G401 (cell line): Measurements from ENCODE around the gene REV1. TPM values are rescaled to one million over a fixed set of nuclear protein-coding genes. Genes with fewer than 3 reads are reported as not detected.
"Not testable (repeated sequence)": the region's sequence is repeated elsewhere in the genome, so short reads cannot be mapped to it uniquely, and the experiment has no call there.

Experiments
- DNase-seq: peaks from one replicate; pipeline ENCODE4 v3.0.0-alpha.2; 2015; ENCODE audit warnings: low spot score
- in situ Hi-C: cut with HindIII; loops from 2 replicates; pipeline ENCODE4 v1.10.0; 2016; ENCODE audit warnings: low sequenced_read_pairs, mixed read lengths
- total RNA-seq: library from RNA; depleted of rRNA; stranded (reverse); fragments of >200 nt; shearing (Covaris generic); gene quantifications from 2 replicates; pipeline ENCODE4 v1.2.3, GENCODE V29; 2014

Gene REV1
- total RNA-seq, 1 experiment from 2014 or later: 23.5 TPM

GRCh38 chr2:99489063-99489760 lies 605 bp downstream of the REV1 start:
- in situ Hi-C loops: no loop called here

GRCh38 chr2:99488539-99489062 lies 1.2 kb downstream of the REV1 start:
- peak; percentile 41 for DNase-seq

More at GRCh38 chr2:99489063-99489760, 605 bp downstream of the REV1 start:
- DNase-seq: peak; percentile 68

GRCh38 chr2:99487906-99488305 lies 1.9 kb downstream of the REV1 start:
- in situ Hi-C loops: no loop called here
- no peak for DNase-seq

More at GRCh38 chr2:99488539-99489062, 1.2 kb downstream of the REV1 start:
- in situ Hi-C loops: no loop called here

GRCh38 chr2:99485824-99486223 lies 4.0 kb downstream of the REV1 start:
- in situ Hi-C loops: no loop called here
- no peak for DNase-seq

- DNase-seq: no peak
- in situ Hi-C loops: no loop called here
Measured at GRCh38 chr2:99485411-99485810, 4.4 kb downstream of the REV1 start.

GRCh38 chr2:99484205-99484604 lies 5.6 kb downstream of the REV1 start:
- peak; percentile 25 for DNase-seq
- in situ Hi-C loops: no loop called here

- no peak for DNase-seq
- in situ Hi-C loops: no loop called here
Measured at GRCh38 chr2:99481941-99482340, 7.9 kb downstream of the REV1 start.

- in situ Hi-C loops: no loop called here
- DNase-seq: no peak
Measured at GRCh38 chr2:99481527-99481926, 8.3 kb downstream of the REV1 start.

GRCh38 chr2:99480390-99480789 lies 9.4 kb downstream of the REV1 start:
- in situ Hi-C loops: no loop called here
- no peak for DNase-seq

GRCh38 chr2:99478632-99479031 lies 11.2 kb downstream of the REV1 start:
- no peak for DNase-seq
- in situ Hi-C loops: no loop called here

GRCh38 chr2:99477054-99477453 lies 12.8 kb downstream of the REV1 start:
- DNase-seq: no peak
- in situ Hi-C loops: no loop called here

GRCh38 chr2:99476629-99477028 lies 13.2 kb downstream of the REV1 start:
- no peak for DNase-seq
- in situ Hi-C loops: no loop called here

- in situ Hi-C loops, DNase-seq: not testable (repeated sequence)
Measured at GRCh38 chr2:99475095-99475494, 14.7 kb downstream of the REV1 start.

GRCh38 chr2:99473518-99474083 lies 16.2 kb downstream of the REV1 start:
- in situ Hi-C loops: no loop called here
- no peak for DNase-seq

- DNase-seq: no peak
- in situ Hi-C loops: no loop called here
Measured at GRCh38 chr2:99472600-99472960, 17.2 kb downstream of the REV1 start.

- in situ Hi-C loops: no loop called here
- no peak for DNase-seq
Measured at GRCh38 chr2:99471654-99472599, 17.9 kb downstream of the REV1 start.

- no peak for DNase-seq
- in situ Hi-C loops: no loop called here
Measured at GRCh38 chr2:99470957-99471356, 18.9 kb downstream of the REV1 start.

- in situ Hi-C loops, DNase-seq: not testable (repeated sequence)
Measured at GRCh38 chr2:99470459-99470858, 19.4 kb downstream of the REV1 start.

GRCh38 chr2:99469394-99469793 lies 20.4 kb downstream of the REV1 start:
- DNase-seq: no peak
- in situ Hi-C loops: no loop called here

- no peak for DNase-seq
- in situ Hi-C loops: no loop called here
Measured at GRCh38 chr2:99468155-99468554, 21.7 kb downstream of the REV1 start.
